Breast epithelium (tissue), 4 donors: ENCODE measurements around the gene FBLN1. TPM values are rescaled to one million over a fixed set of nuclear protein-coding genes. Genes with fewer than 3 reads are reported as not detected.

ENCODE experiments used
- DNase-seq, 2 donors: peaks; one replicate each; pipeline ENCODE4 v3.0.0-alpha.2; 2019; ENCODE audit warnings: low spot score in 2 of 2
- H3K27ac ChIP-seq, 2 donors: fragments of 200-600 bp; sonication (generic) in 1 of 2; one replicate each; pipeline ENCODE4 v1.5.1; 2016 to 2019; ENCODE audit warnings: mild to moderate bottlenecking in 1 of 2
- H3K27me3 ChIP-seq, 2 donors: fragments of 200-600 bp; sonication (generic) in 1 of 2; one replicate each; pipeline versions ENCODE4 v1.5.1 to v1.6.0; 2017 to 2019; ENCODE audit warnings: control low read depth in 1 of 2, mild to moderate bottlenecking in 1 of 2
- H3K36me3 ChIP-seq: fragments of 200-600 bp; one replicate; pipeline ENCODE4 v1.5.1; 2019
- H3K4me1 ChIP-seq, 2 donors: fragments of 200-600 bp; sonication (generic); one replicate each; pipeline ENCODE4 v1.5.1; 2016 to 2019; ENCODE audit warnings: control low read depth in 1 of 2
- H3K4me3 ChIP-seq, 3 donors: fragments of 200-600 bp; sonication (generic); 1 replicate in 2 of 3; 2 replicates in 1 of 3; pipeline ENCODE4 v1.5.1; 2016 to 2019; ENCODE audit warnings: mild to moderate bottlenecking in 3 of 3, moderate library complexity in 2 of 3
- H3K9me3 ChIP-seq, 2 donors: fragments of 200-600 bp; sonication (generic) in 1 of 2; one replicate each; pipeline ENCODE4 v1.5.1; 2016 to 2019; ENCODE audit warnings: control low read depth in 1 of 2
- POLR2A ChIP-seq: fragments of 450-650 bp; IDR thresholded peaks from one replicate; pipeline ENCODE4 v1.6.1; 2016; ENCODE audit warnings: antibody characterized with exemption, mild to moderate bottlenecking, moderate library complexity
- POLR2AphosphoS5 ChIP-seq, 3 donors: sonication (generic); formaldehyde crosslinking; IDR thresholded peaks; one replicate each; pipeline ENCODE4 v1.6.1; 2017; ENCODE audit warnings: antibody characterized with exemption in 3 of 3
- intact Hi-C: fragments of 100-400 bp; cut with DNase I; formaldehyde crosslinking; loops from one replicate; pipeline ENCODE4 v1.15.1; 2023; ENCODE audit warnings: low total_unique reads
- total RNA-seq, 3 donors: library from RNA; depleted of rRNA; stranded (reverse); fragments of >200 nt; gene quantifications; one replicate each; pipeline ENCODE4 v1.1.0, GENCODE V29; 2016
- TF ChIP-seq, protein P1 (sequence below), 3 donors: fragments of 450-650 bp; IDR thresholded peaks; one replicate each; pipeline ENCODE4 v1.5.1; 2016 to 2017; ENCODE audit warnings: antibody characterized with exemption in 3 of 3, mild to moderate bottlenecking in 3 of 3, moderate library complexity in 3 of 3

FBLN1 gene
- total RNA-seq, 3 donors from 2014 or later = 115 to 293 (median 267) TPM

DNA sequence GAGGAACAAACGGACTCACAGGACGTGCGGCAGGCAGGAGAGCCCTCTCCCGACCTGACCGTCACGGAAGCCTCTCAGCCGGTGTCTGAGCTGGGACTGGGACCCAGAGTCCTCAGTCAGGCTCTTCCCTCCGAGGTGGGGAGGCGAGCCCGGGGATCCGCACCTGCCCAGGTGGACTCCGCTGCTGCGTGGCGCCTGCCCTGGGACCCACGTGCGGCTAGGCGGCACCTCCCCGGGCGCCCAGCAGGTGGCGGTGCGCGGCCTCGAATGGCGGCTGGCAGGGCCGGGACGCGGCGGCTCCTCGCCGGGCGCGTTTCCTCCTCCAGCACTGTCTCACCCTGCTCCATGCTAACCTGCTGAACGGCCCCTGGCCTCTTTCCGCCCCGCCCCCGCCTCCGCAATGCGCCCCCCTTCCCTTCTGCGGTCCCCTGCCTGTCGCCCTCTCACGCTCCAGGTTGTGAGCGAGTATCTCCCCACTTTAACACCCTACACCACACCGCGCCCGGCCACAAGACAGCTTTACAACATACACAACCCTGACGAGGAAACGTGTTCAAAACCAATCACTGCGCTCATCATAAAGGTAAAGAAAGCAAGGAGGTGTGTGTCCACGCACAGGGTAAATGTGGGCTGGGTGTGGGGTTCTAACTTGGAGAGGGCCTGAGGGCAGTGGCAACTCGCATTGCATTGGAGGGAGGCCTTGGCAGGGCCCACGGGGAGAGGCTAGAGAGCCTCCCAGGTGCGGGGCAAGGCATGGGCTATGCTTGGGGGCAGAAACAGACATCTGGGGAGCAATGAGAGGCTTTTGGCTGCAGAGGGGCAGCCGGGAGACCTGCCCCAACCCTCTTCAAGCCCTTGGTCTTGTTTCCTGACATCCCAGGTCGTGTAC is 143.1 kb downstream of the FBLN1 start:
- peak; percentile 49 to 80 for DNase-seq
- intact Hi-C loops = no loop called here
- Histone ChIP-seq H3K27me3 (no peaks in the 10 kb centered on the region), H3K4me1 (peaks cover 0 to 3% of the 10 kb centered on the region in 2 donors), H3K36me3 (no peaks in the 10 kb centered on the region), H3K9me3 (no peaks in the 10 kb centered on the region), H3K4me3 (peak overlapping the region in 1 of 3 donors; percentile 49), H3K27ac (no peak overlapping the region)
- no peak for TF ChIP-seq POLR2A
- TF ChIP-seq, protein P1, sequence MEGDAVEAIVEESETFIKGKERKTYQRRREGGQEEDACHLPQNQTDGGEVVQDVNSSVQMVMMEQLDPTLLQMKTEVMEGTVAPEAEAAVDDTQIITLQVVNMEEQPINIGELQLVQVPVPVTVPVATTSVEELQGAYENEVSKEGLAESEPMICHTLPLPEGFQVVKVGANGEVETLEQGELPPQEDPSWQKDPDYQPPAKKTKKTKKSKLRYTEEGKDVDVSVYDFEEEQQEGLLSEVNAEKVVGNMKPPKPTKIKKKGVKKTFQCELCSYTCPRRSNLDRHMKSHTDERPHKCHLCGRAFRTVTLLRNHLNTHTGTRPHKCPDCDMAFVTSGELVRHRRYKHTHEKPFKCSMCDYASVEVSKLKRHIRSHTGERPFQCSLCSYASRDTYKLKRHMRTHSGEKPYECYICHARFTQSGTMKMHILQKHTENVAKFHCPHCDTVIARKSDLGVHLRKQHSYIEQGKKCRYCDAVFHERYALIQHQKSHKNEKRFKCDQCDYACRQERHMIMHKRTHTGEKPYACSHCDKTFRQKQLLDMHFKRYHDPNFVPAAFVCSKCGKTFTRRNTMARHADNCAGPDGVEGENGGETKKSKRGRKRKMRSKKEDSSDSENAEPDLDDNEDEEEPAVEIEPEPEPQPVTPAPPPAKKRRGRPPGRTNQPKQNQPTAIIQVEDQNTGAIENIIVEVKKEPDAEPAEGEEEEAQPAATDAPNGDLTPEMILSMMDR (IDR thresholded peaks at IDR 0.05) = peak; percentile 55 to 95 (median 62)

DNA sequence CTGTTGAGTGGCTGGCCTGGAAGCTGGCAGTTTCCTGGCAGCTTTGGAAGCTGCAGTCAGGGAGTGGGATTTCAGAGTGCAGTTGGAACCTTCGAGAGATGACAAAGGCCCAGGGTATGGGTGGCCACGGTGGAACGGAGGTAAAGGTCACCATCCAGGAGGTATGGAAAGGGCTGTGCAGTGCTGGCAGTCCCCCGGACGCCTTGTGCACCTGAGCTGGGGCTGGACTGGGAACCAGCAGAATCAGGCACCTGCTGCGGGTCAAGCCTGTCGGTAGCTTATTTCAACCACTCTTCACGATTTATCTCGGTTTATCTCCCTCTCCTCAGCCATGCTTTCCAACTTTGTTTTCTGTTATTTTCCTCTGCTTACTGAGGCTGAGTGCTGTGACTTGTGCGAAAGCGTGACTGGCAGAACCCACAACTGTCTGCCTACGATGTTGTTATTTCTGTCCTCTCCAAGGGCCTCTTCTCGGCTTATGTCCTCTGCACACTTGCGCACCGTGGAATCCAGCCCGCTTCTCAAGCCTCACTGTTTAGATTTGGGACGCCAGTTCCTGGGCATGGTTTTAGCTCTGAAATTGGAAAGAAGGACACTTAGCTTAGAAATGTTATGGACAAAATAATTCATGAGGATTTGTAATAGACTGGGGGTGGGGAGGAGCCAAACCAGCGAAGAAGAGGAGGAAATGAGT is 145.0 kb downstream of the FBLN1 start:
- intact Hi-C loops = no loop called here
- TF ChIP-seq, protein P1 (IDR thresholded peaks at IDR 0.05) = no peak
- TF ChIP-seq POLR2A = no peak
- no peak for TF ChIP-seq POLR2AphosphoS5 (IDR thresholded peaks at IDR 0.05)
- Histone ChIP-seq H3K27ac (no peak overlapping the region), H3K27me3 (no peaks in the 10 kb centered on the region), H3K9me3 (no peaks in the 10 kb centered on the region), H3K36me3 (no peaks in the 10 kb centered on the region), H3K4me1 (peaks cover 0 to 3% of the 10 kb centered on the region in 2 donors), H3K4me3 (no peak overlapping the region)
- DNase-seq = peak in 1 of 2 donors; percentile 34

DNA sequence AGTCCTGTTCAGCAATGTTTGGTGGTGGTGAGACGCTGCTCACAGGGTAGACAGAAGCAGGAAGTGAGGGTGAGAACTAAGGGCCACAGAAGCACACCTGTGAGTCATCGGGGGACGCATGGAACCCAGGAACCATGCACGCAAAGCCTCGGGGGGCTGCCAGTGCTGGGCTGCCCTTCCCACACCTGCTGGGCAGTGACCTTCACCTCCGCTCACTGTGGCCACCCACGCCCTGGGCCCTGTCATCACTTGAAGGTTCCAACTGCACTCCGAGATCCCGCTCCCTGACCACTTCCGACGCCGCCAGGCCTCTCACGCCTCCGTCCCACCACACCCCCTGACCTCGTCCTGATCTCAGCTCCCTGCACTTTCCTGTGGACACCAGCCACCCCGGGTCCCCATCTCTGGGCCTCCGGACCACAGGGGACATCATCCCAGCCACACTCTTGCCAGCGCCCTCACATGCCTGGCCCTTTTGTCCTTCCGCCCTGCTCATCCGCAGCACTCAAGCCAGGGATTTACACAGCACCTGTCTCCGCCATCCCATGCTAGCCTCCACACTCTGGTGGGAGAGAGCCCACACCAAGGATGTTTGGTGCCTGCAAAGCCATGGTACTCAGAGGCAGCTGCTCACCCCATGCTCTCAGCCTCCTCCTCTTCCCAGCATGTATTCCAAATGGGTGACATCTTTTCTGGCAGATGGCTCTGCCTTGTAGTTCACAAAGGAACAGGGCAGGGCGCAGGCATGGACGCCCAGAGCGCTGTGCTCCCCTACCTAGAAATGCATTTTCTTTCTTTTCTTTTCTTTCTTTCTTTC is 145.8 kb downstream of the FBLN1 start:
- no peak for DNase-seq
- intact Hi-C loops = no loop called here
- H3K4me1 ChIP-seq = peaks cover 0 to 3% of the 10 kb centered on the region in 2 donors
- no peaks in the 10 kb centered on the region for H3K27me3 ChIP-seq
- no peaks in the 10 kb centered on the region for H3K9me3 ChIP-seq
- H3K4me3 ChIP-seq = no peak overlapping the region
- no peaks in the 10 kb centered on the region for H3K36me3 ChIP-seq
- H3K27ac ChIP-seq = no peak overlapping the region
- TF ChIP-seq, protein P1 (IDR thresholded peaks at IDR 0.05) = no peak
- TF ChIP-seq POLR2AphosphoS5 (IDR thresholded peaks at IDR 0.05) (no peak), POLR2A (no peak)

DNA sequence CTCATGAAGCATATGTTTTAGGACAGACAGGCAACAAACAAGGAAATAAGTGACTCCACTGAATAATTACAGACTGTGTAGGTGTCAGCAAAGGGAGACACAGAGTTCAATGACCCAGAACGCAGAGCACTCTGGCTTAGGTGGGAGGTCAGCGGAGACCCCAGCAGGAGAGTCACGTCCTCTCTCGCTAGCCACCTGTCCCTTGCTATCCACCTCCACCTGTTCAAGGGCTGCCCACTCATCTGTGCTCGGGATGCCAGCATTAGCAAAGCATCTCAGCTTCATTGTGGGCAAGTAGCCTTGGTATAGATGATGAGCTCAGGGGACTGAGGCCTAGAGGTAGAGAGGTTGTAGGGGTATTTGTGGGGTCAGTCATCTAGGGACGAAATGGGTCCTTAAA is 147.1 kb downstream of the FBLN1 start:
- intact Hi-C loops = no loop called here
- TF ChIP-seq POLR2AphosphoS5 (IDR thresholded peaks at IDR 0.05) = no peak
- no peak for TF ChIP-seq POLR2A
- TF ChIP-seq, protein P1 (IDR thresholded peaks at IDR 0.05) = no peak
- no peaks in the 10 kb centered on the region for H3K27me3 ChIP-seq
- H3K27ac ChIP-seq = no peak overlapping the region
- no peaks in the 10 kb centered on the region for H3K36me3 ChIP-seq
- peaks cover 0 to 3% of the 10 kb centered on the region in 2 donors for H3K4me1 ChIP-seq
- no peak overlapping the region for H3K4me3 ChIP-seq
- DNase-seq = no peak
- no peaks in the 10 kb centered on the region for H3K9me3 ChIP-seq
